Right cardiac atrium (tissue), 5 donors: ENCODE measurements around the gene RAB1A. TPM values are rescaled to one million over a fixed set of nuclear protein-coding genes. Genes with fewer than 3 reads are reported as not detected.
A peak's percentile ranks its signal among the peaks of the same experiment; 100 is the strongest.

Experiments
- ATAC-seq, 2 donors: fragments of 200-7000 bp; cut with Tn5 transposase; one replicate each; pipeline versions ENCODE4 v1.8.0 to v1.9.1; 2020; ENCODE audit warnings: moderate library complexity in 2 of 2, mild to moderate bottlenecking in 1 of 2
- DNase-seq, 3 donors: peaks; one replicate each; pipeline ENCODE4 v3.0.0-alpha.2; 2020
- H3K27ac ChIP-seq: one replicate; pipeline ENCODE4 v1.5.1; 2013; ENCODE audit warnings: mild to moderate bottlenecking, low read length, control low read depth, moderate library complexity
- H3K27me3 ChIP-seq: one replicate; pipeline ENCODE4 v1.6.1; 2013; ENCODE audit not compliant: control insufficient read depth, insufficient read depth
- H3K4me1 ChIP-seq: one replicate; pipeline ENCODE4 v1.6.1; 2013; ENCODE audit warnings: low read length; ENCODE audit not compliant: control insufficient read depth, insufficient read depth
- H3K4me3 ChIP-seq: one replicate; pipeline ENCODE4 v1.5.1; 2013; ENCODE audit warnings: low read length, control low read depth
- H3K9me3 ChIP-seq: one replicate; pipeline ENCODE4 v1.6.1; 2013; ENCODE audit warnings: low read length; ENCODE audit not compliant: control insufficient read depth
- WGBS: extraction: QIAGEN DNeasy Blood & Tissue Kit; methylation state at CpG from one replicate; pipeline ENCODE4 v1.1.7; 2013; 5-methylcytosine and 5-hydroxymethylcytosine counted together
- intact Hi-C, 4 donors: fragments of 100-400 bp; cut with DNase I; formaldehyde crosslinking; loops; one replicate each; pipeline versions ENCODE4 v1.11.0 to v1.14.0; 2022 to 2023
- polyA plus RNA-seq: library from polyadenylated mRNA; stranded (reverse); fragments of 200-250 nt; gene quantifications from one replicate; pipeline ENCODE4 v1.2.3, GENCODE V29; 2013
- total RNA-seq, 4 donors: library from RNA; stranded (reverse); fragmentation: NEBNext Ultra II Directional; extraction: Animal tissue kit (Norgen Biotek cat#: 25700); gene quantifications; one replicate each; pipeline ENCODE4 v1.2.1, GENCODE V29; 2021
- donor health status: healthy with polysubstance abuse.
- donor health status: DM: no; HTN: yes; CAD: no.
- donor health status: DM: no; HTN: no; CAD: no.
- donor health status: DM: no; HTN: yes; CAD: no; lungs with severe emphysema.
- donor health status: DM: yes; HTN: yes; CAD: no.

The RAB1A gene
- total and polyA plus RNA-seq, 5 donors = 118 to 157 (median 137) TPM

GRCh38 chr2:65114921-65115320, 15.0 kb downstream of the RAB1A start:
- Histone ChIP-seq H3K27me3 (no peaks in the 10 kb centered on the region), H3K9me3 (no peaks in the 10 kb centered on the region), H3K4me3 (no peak overlapping the region), H3K27ac (no peak overlapping the region), H3K4me1 (no peaks in the 10 kb centered on the region)
- ATAC-seq = no peak
- intact Hi-C loops = no loop called here
- no peak for DNase-seq

- Histone ChIP-seq H3K4me1 (no peaks in the 10 kb centered on the region), H3K4me3 (no peak overlapping the region), H3K27me3 (no peaks in the 10 kb centered on the region), H3K9me3 (no peaks in the 10 kb centered on the region), H3K27ac (no peak overlapping the region)
- ATAC-seq = no peak
- intact Hi-C loops = no loop called here
- DNase-seq = no peak
- 75% methylated on average over 2 of the region's 2 CpGs for WGBS
These were observed 16.1 kb downstream of the RAB1A start for GRCh38 chr2:65113816-65114215.

GRCh38 chr2:65113229-65113628, 16.7 kb downstream of the RAB1A start:
- Histone ChIP-seq H3K27me3 (no peaks in the 10 kb centered on the region), H3K27ac (no peak overlapping the region), H3K4me1 (no peaks in the 10 kb centered on the region), H3K9me3 (no peaks in the 10 kb centered on the region), H3K4me3 (no peak overlapping the region)
- intact Hi-C loops = no loop called here
- ATAC-seq = no peak
- 98% methylated on average over 4 of the region's 4 CpGs for WGBS
- no peak for DNase-seq

GRCh38 chr2:65112633-65113032, 17.3 kb downstream of the RAB1A start:
- WGBS = 51% methylated on average over 3 of the region's 3 CpGs
- ATAC-seq = no peak
- peaks cover under 1% of the 10 kb centered on the region for H3K4me1 ChIP-seq

GRCh38 chr2:65108780-65109179, 21.1 kb downstream of the RAB1A start:
- DNase-seq (no peak), ATAC-seq (no peak)
- Histone ChIP-seq H3K27me3 (no peaks in the 10 kb centered on the region), H3K4me1 (peaks cover 4% of the 10 kb centered on the region), H3K4me3 (no peak overlapping the region), H3K27ac (no peak overlapping the region), H3K9me3 (no peaks in the 10 kb centered on the region)
- intact Hi-C loops = no loop called here
- 90% methylated on average over 6 of the region's 6 CpGs for WGBS

More at GRCh38 chr2:65112633-65113032, 17.3 kb downstream of the RAB1A start:
- no peak overlapping the region for H3K27ac ChIP-seq
- no peak for DNase-seq
- no peaks in the 10 kb centered on the region for H3K9me3 ChIP-seq
- H3K27me3 ChIP-seq = no peaks in the 10 kb centered on the region
- H3K4me3 ChIP-seq = no peak overlapping the region
- intact Hi-C loops = no loop called here

GRCh38 chr2:65107530-65107929, 22.4 kb downstream of the RAB1A start:
- peak overlapping the region; percentile 24 for H3K27ac ChIP-seq

GRCh38 chr2:65103013-65103715, 26.7 kb downstream of the RAB1A start:
- Histone ChIP-seq H3K4me1 (peaks cover 4% of the 10 kb centered on the region), H3K4me3 (no peak overlapping the region), H3K9me3 (no peaks in the 10 kb centered on the region), H3K27me3 (no peaks in the 10 kb centered on the region), H3K27ac (no peak overlapping the region)
- intact Hi-C loops = no loop called here
- DNase-seq (peak in 1 of 3 donors; percentile 52), ATAC-seq (no peak)
- 72% methylated on average over 6 of the region's 6 CpGs for WGBS

More at GRCh38 chr2:65107530-65107929, 22.4 kb downstream of the RAB1A start:
- intact Hi-C loops = no loop called here
- peaks cover 4% of the 10 kb centered on the region for H3K4me1 ChIP-seq
- WGBS = 91% methylated on average over 5 of the region's 5 CpGs
- ATAC-seq (no peak), DNase-seq (no peak)
- no peaks in the 10 kb centered on the region for H3K27me3 ChIP-seq
- H3K4me3 ChIP-seq = no peak overlapping the region
- H3K9me3 ChIP-seq = no peaks in the 10 kb centered on the region

- H3K4me1 ChIP-seq = no peaks in the 10 kb centered on the region
- no peak overlapping the region for H3K4me3 ChIP-seq
- DNase-seq = no peak
- H3K27me3 ChIP-seq = no peaks in the 10 kb centered on the region
- no peak overlapping the region for H3K27ac ChIP-seq
- intact Hi-C loops = no loop called here
- ATAC-seq = no peak
- H3K9me3 ChIP-seq = no peaks in the 10 kb centered on the region
- WGBS = 67% methylated on average over 3 of the region's 3 CpGs
These were observed 28.8 kb downstream of the RAB1A start for GRCh38 chr2:65101071-65101470.

GRCh38 chr2:65098741-65099140, 31.2 kb downstream of the RAB1A start:
- Histone ChIP-seq H3K9me3 (no peaks in the 10 kb centered on the region), H3K4me1 (peaks cover 2% of the 10 kb centered on the region), H3K27me3 (no peaks in the 10 kb centered on the region), H3K27ac (no peak overlapping the region), H3K4me3 (no peak overlapping the region)
- intact Hi-C loops = no loop called here
- ATAC-seq = no peak
- WGBS = 89% methylated on average over 5 of the region's 5 CpGs
- no peak for DNase-seq

- H3K4me3 ChIP-seq = no peak overlapping the region
- H3K27me3 ChIP-seq = no peaks in the 10 kb centered on the region
- peaks cover 2% of the 10 kb centered on the region for H3K4me1 ChIP-seq
- 46% methylated on average over 1 of the region's 1 CpG for WGBS
- no peak for ATAC-seq
- intact Hi-C loops = no loop called here
- DNase-seq = no peak
- H3K9me3 ChIP-seq = no peaks in the 10 kb centered on the region
- no peak overlapping the region for H3K27ac ChIP-seq
These were observed 32.1 kb downstream of the RAB1A start for GRCh38 chr2:65097844-65098243.

- WGBS = 87% methylated on average over 1 of the region's 1 CpG
- no peak overlapping the region for H3K4me3 ChIP-seq
- peaks cover 2% of the 10 kb centered on the region for H3K4me1 ChIP-seq
- H3K27ac ChIP-seq = no peak overlapping the region
- ATAC-seq = no peak
- intact Hi-C loops = no loop called here
- no peaks in the 10 kb centered on the region for H3K9me3 ChIP-seq
- DNase-seq = no peak
- H3K27me3 ChIP-seq = no peaks in the 10 kb centered on the region
These were observed 33.0 kb downstream of the RAB1A start for GRCh38 chr2:65096948-65097347.

- H3K9me3 ChIP-seq = no peaks in the 10 kb centered on the region
- H3K4me1 ChIP-seq = peaks cover 2% of the 10 kb centered on the region
- DNase-seq (no peak), ATAC-seq (no peak)
- H3K27ac ChIP-seq = no peak overlapping the region
- no peaks in the 10 kb centered on the region for H3K27me3 ChIP-seq
- no peak overlapping the region for H3K4me3 ChIP-seq
- intact Hi-C loops = no loop called here
These were observed 36.7 kb downstream of the RAB1A start for GRCh38 chr2:65093211-65093610.
